ENCODE measurements around the gene XXYLT1. TPM values are rescaled to one million over a fixed set of nuclear protein-coding genes. Genes with fewer than 3 reads are reported as not detected.

The XXYLT1 gene
- total RNA-seq, 1 experiment from 2014 or later = 10.9 TPM

- ATAC-seq (no peak), DNase-seq (ENCODE audit: low read depth, low spot score) (no peak)
- no peak for TF ChIP-seq ZBTB33 (IDR thresholded peaks at IDR 0.05; ENCODE audit: extremely low read depth, insufficient replicate concordance, low read length)
- TF ChIP-seq REST (IDR thresholded peaks at IDR 0.05; ENCODE audit: low read depth) = no peak
- no peak for TF ChIP-seq MAX (IDR thresholded peaks at IDR 0.05)
- TF ChIP-seq ATF3 (IDR thresholded peaks at IDR 0.05) = no peak
- no peak for TF ChIP-seq RAD21 (IDR thresholded peaks at IDR 0.05; ENCODE audit: low read depth)
- TF ChIP-seq ELF1 (IDR thresholded peaks at IDR 0.05; ENCODE audit: borderline replicate concordance, low read depth) = no peak
- TF ChIP-seq CEBPB (IDR thresholded peaks at IDR 0.05; ENCODE audit: low read depth) = no peak
- no peak for TF ChIP-seq SRF (IDR thresholded peaks at IDR 0.05; ENCODE audit: low read depth)
- TF ChIP-seq ZFX (IDR thresholded peaks at IDR 0.05) = no peak
- no peak for TF ChIP-seq SIN3A (IDR thresholded peaks at IDR 0.05; ENCODE audit: low read depth)
- H3K27me3 ChIP-seq (ENCODE audit: insufficient read depth, low read length) = peaks cover 41% of the 10 kb centered on the region
- H2AFZ ChIP-seq (ENCODE audit: low read depth, low read length, poor library complexity, severe bottlenecking) = no peak overlapping the region
- no peak overlapping the region for H3K27ac ChIP-seq (ENCODE audit: low read depth, low read length)
- H3K9ac ChIP-seq (ENCODE audit: low read length) = no peak overlapping the region
- ChIA-PET CTCF (no interaction called here), RAD21 (ENCODE audit: low non-redundant PET in 1 of 2, low total read pairs in 2 of 2, uncharacterized antibody in 2 of 2, unreplicated experiment in 2 of 2) (no interaction called here), POLR2A (no interaction called here)
- no peak overlapping the region for H3K4me3 ChIP-seq (replicated peaks in 1 of 2; ENCODE audit: low read depth in 1 of 2, low read length in 2 of 2)
- no peaks in the 10 kb centered on the region for H3K79me2 ChIP-seq (ENCODE audit: insufficient read depth, low read length)
- no peaks in the 10 kb centered on the region for H3K36me3 ChIP-seq (ENCODE audit: control insufficient read depth in 1 of 2, insufficient read depth in 2 of 2, low read length in 2 of 2)
- no TSS peak for BruUV-seq (replicated peaks)
- no peaks in the 10 kb centered on the region for H4K20me1 ChIP-seq (ENCODE audit: insufficient read depth)
- no peaks in the 10 kb centered on the region for H3K4me1 ChIP-seq (ENCODE audit: control insufficient read depth in 1 of 2, insufficient read depth in 2 of 2, low read length in 2 of 2)
- no peaks in the 10 kb centered on the region for H3K9me3 ChIP-seq (ENCODE audit: control insufficient read depth in 1 of 2, insufficient read depth in 1 of 2, low read depth in 1 of 2, low read length in 2 of 2)
- no peaks in the 10 kb centered on the region for H3K9me2 ChIP-seq (ENCODE audit: insufficient read depth)
- intact Hi-C loops (cut with micrococcal nuclease) = no loop called here
- H3K4me2 ChIP-seq (ENCODE audit: low read length) = no peak overlapping the region
These were observed 251.6 kb downstream of the XXYLT1 start for GRCh38 chr3:195019335-195019734.

Small RNAs within 50 kb of the gene (microRNA-seq; reads per million reads assigned to microRNA genes)
- not detected for gene MIR3137 (ENCODE audit: borderline number of aligned reads)

Other genes with a start within 250 kb of the XXYLT1 start
- 43.0 TPM for gene ACAP2, start 171.9 kb upstream of the XXYLT1 start, total RNA-seq (2021; ENCODE audit: unreplicated experiment)

All from HCT116 (cell line).